ENCODE results near the gene RYR3. TPM values are rescaled to one million over a fixed set of nuclear protein-coding genes. Genes with fewer than 3 reads are reported as not detected.

RYR3 gene
- total RNA-seq, 1 experiment from 2014 or later, result not detected

GRCh38 chr15:33320017-33320416 is 9.2 kb downstream of the RYR3 start:
- DNase-seq (ENCODE audit: low read depth), result no peak

- no peak for DNase-seq (ENCODE audit: low read depth)
Observed at GRCh38 chr15:33322091-33322490, 11.3 kb downstream of the RYR3 start.

GRCh38 chr15:33324609-33325008 is 13.8 kb downstream of the RYR3 start:
- no peak for DNase-seq (ENCODE audit: low read depth)

GRCh38 chr15:33326908-33327307 is 16.1 kb downstream of the RYR3 start:
- DNase-seq (ENCODE audit: low read depth), result no peak

- DNase-seq (ENCODE audit: low read depth), result no peak
Observed at GRCh38 chr15:33328106-33328505, 17.3 kb downstream of the RYR3 start.

GRCh38 chr15:33329457-33329856 is 18.7 kb downstream of the RYR3 start:
- DNase-seq (ENCODE audit: low read depth), result no peak

GRCh38 chr15:33330931-33331330 is 20.2 kb downstream of the RYR3 start:
- no peak for DNase-seq (ENCODE audit: low read depth)

- no peak for DNase-seq (ENCODE audit: low read depth)
Observed at GRCh38 chr15:33341953-33342352, 31.2 kb downstream of the RYR3 start.

GRCh38 chr15:33343275-33343674 is 32.5 kb downstream of the RYR3 start:
- no peak for DNase-seq (ENCODE audit: low read depth)

- DNase-seq (ENCODE audit: low read depth), result no peak
Observed at GRCh38 chr15:33344111-33344510, 33.3 kb downstream of the RYR3 start.

GRCh38 chr15:33344530-33344929 is 33.8 kb downstream of the RYR3 start:
- DNase-seq (ENCODE audit: low read depth), result no peak

GRCh38 chr15:33354411-33354810 is 43.6 kb downstream of the RYR3 start:
- no peak for DNase-seq (ENCODE audit: low read depth)

GRCh38 chr15:33357845-33358244 is 47.1 kb downstream of the RYR3 start:
- DNase-seq (ENCODE audit: low read depth), result peak; percentile 2

- DNase-seq (ENCODE audit: low read depth), result peak; percentile 87
Observed at GRCh38 chr15:33358306-33358705, 47.5 kb downstream of the RYR3 start.

- no peak for DNase-seq (ENCODE audit: low read depth)
Observed at GRCh38 chr15:33360886-33361285, 50.1 kb downstream of the RYR3 start.

GRCh38 chr15:33369941-33370622 is 59.3 kb downstream of the RYR3 start:
- no peak for DNase-seq (ENCODE audit: low read depth)

- DNase-seq (ENCODE audit: low read depth), result no peak
Observed at GRCh38 chr15:33370623-33371020, 59.9 kb downstream of the RYR3 start.

GRCh38 chr15:33371159-33371558 is 60.4 kb downstream of the RYR3 start:
- DNase-seq (ENCODE audit: low read depth), result no peak

- no peak for DNase-seq (ENCODE audit: low read depth)
Observed at GRCh38 chr15:33374226-33374914, 63.6 kb downstream of the RYR3 start.

- no peak for DNase-seq (ENCODE audit: low read depth)
Observed at GRCh38 chr15:33375236-33375635, 64.5 kb downstream of the RYR3 start.

GRCh38 chr15:33377204-33377603 is 66.4 kb downstream of the RYR3 start:
- DNase-seq (ENCODE audit: low read depth), result no peak

- DNase-seq (ENCODE audit: low read depth), result no peak
Observed at GRCh38 chr15:33378866-33379480, 68.2 kb downstream of the RYR3 start.

GRCh38 chr15:33380406-33380805 is 69.6 kb downstream of the RYR3 start:
- DNase-seq (ENCODE audit: low read depth), result no peak
